ENCODE measurements around the gene HINT2.

The HINT2 gene

GRCh38 chr9:35774907-35775635, 39.8 kb downstream of the HINT2 start:
- DNase-seq = no peak

- DNase-seq = no peak
Measured at GRCh38 chr9:35771943-35772342, 42.9 kb downstream of the HINT2 start.

GRCh38 chr9:35771534-35771933, 43.3 kb downstream of the HINT2 start:
- peak; percentile 18 for DNase-seq

GRCh38 chr9:35771075-35771433, 43.8 kb downstream of the HINT2 start:
- no peak for DNase-seq

- DNase-seq = no peak
Measured at GRCh38 chr9:35769763-35770162, 45.1 kb downstream of the HINT2 start.

- DNase-seq = no peak
Measured at GRCh38 chr9:35767458-35767857, 47.4 kb downstream of the HINT2 start.

GRCh38 chr9:35766997-35767396, 47.8 kb downstream of the HINT2 start:
- no peak for DNase-seq

- DNase-seq = no peak
Measured at GRCh38 chr9:35763803-35764202, 51.0 kb downstream of the HINT2 start.

GRCh38 chr9:35763181-35763580, 51.7 kb downstream of the HINT2 start:
- no peak for DNase-seq

Measured in NCI-H748 treated with DMSO at 0.1 percent for 48 hours (cell line).